ENCODE data around the gene CRYBG3.
A peak's percentile ranks its signal among the peaks of the same experiment; 100 is the strongest.
"Not testable (repeated sequence)": the region's sequence is repeated elsewhere in the genome, so short reads cannot be mapped to it uniquely, and the experiment has no call there.

Gene CRYBG3

DNA sequence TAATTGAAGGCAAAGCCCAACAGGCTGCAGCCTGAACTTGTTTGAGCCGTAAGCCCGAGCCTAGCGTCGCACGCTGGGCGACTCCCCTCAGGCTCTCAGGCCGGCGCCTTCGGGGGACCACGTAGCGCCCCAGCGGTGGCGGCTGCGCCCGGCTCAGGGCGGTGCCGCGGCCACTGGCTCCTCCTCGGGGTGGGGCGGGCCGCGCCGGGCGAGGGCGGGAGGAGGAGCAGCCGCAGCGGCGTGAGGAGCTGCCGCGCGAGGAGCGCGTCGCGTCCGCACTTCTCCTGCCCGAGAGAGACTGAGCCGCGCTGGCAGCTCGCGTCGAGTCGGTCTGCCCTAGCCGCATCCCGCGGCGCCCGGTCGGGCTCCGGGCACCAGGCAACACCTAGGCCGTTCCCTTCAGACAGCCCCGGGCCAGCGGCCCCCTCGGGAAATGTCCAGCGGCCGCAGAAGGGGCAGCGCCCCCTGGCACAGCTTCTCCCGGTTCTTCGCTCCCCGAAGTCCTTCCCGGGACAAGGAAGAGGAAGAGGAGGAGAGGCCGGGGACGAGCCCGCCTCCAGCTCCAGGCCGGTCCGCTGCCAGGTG lies at the start of gene CRYBG3:
TSS of gene CRYBG3 (plus strand) at position 238 of the 585 bp plus-strand sequence. CDS start at position 434, 196 bp downstream.
- DNase-seq (ENCODE audit: low read depth): peak; percentile 50

GRCh38 chr3:97772926-97773325 lies 48.9 kb upstream of the CRYBG3 start:
- DNase-seq (ENCODE audit: low read depth): no peak

DNA sequence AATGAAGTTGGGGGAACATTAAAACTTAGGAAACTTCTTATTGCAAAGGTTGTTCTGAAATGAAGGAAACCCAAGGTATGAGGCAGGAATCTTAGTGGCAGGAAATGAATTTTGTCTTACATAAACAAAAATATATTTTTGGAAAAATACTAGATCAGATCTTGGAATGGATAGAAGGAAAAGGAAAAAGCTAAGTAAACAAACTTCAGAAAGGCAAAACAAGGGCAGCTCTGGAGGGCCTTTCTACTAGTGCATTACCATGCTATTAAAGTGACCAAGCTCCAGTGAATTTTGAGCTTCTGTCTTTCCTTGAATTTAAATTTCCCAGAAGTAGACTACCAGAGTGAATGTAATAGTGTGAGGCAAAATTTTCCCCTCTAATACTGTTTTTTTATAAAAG lies 43.7 kb upstream of the CRYBG3 start:
- no peak for DNase-seq (ENCODE audit: low read depth)

DNA sequence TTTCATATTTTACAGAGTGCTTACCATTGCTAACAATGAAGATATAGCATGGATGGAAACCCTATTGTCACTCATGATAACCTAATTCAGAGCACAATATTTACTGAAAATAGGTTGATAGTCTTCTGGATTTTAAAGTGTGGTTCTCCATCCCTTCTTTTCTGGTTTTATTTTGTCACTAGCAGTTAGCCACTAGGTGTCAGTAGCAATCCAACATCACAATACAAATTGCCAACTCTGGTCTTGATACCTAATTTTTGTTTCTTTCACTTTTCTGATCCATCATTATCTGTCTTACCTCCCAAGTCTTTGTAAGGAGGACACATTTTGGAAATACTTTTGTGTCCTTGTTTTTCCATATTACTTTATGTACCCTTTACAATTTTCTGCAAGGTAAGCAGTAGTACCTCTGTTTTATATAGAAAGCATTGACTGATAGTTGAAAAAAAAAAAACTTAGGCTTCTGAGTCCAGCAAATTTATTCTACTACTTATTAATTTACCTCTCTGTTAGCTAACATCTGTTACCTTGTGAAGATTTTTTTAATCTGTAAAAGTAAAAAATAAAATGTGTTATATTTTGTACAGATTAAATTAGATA lies 28.3 kb upstream of the CRYBG3 start:
- DNase-seq (ENCODE audit: low read depth): no peak

DNA sequence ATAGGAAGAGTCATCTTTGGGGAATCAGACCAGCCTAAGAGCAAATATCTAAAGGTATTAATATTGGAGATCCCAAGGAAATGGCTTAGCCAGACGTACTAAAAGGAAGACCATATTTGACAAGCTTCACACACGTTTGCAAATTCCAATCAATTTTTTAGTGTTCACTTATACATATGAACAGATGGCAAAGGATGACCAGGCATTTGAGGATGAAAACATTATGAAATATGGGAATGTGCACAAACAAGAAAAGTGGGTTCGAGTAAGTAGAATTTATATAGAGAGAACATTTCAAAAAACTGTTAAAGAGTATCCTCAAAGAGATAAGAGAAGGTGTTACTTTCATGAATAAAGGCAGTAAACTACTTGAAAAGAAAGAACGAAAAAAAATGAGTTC lies 25.9 kb upstream of the CRYBG3 start:
- DNase-seq (ENCODE audit: low read depth): no peak

- DNase-seq (ENCODE audit: low read depth): no peak
These were observed 17.3 kb upstream of the CRYBG3 start for GRCh38 chr3:97804471-97804870.

DNA sequence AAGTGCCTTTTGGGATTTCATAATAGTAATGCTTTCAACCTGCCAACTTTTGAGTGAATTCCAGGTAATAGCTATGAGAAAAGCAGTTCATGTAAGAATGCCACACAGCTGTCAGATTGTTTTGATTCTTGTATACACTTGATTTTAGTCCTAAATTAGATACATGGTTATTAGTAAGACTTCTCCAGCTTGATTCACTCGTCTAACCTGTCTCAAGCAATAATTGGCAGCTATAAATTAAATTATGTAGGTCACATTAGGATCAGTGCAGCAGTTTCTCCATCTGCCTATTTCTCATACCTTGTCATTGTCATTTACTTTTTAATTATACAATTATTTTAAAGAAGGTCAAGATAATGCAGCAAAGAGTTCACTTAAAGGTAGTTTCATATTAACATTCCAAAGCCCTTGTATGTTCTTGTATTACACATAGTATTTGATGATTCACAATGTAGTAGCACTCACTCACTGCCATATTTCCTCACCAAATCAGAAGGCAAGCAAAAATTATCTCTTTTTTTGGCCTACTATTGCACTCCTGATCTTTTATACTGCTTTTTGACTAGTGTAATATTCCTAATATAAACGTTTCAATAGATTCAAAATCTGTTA lies 10.9 kb upstream of the CRYBG3 start:
- DNase-seq (ENCODE audit: low read depth): no peak

- no peak for DNase-seq (ENCODE audit: low read depth)
These were observed 6.5 kb upstream of the CRYBG3 start for GRCh38 chr3:97815149-97815917.

- DNase-seq (ENCODE audit: low read depth): no peak
These were observed 5.0 kb upstream of the CRYBG3 start for GRCh38 chr3:97816811-97817210.

DNA sequence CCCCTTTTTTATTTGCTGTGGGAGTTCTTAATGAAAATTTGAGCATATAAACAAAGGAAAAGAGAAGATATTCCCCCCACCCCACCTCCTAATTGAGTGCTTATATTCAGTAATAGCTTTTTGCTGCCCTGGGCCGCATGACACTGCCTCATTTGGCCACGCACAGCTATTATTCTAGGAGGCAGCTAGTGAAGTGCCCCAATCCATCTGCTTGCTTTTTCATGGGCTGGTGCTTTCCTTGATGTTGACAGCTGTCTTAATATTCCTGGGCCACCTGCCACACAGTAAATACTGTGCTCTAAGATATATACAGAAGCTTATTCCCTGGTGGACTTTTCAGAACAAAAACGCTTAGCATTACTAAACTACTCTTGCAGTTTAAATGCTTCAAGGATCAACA lies 3.8 kb upstream of the CRYBG3 start:
- no peak for DNase-seq (ENCODE audit: low read depth)

DNA sequence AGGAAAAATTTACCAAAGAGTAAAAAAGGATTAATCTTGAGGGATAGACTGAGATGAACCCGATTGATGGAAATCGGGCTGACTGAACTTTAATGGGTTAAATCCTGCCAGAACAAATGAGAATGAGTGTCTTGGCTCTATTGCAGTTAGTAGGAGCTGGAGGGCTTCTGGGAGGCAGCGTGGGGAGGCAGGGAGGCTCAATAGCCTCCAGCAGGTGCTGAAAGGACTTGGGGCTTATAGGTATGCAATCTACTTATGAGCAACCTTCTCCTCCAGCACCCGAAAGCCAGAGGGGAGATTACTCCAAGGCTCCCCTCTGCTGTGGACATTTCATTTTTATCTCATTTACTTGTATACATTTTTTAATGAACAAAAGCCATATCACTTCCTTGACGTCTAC lies 1.0 kb upstream of the CRYBG3 start:
- DNase-seq (ENCODE audit: low read depth): no peak

DNA sequence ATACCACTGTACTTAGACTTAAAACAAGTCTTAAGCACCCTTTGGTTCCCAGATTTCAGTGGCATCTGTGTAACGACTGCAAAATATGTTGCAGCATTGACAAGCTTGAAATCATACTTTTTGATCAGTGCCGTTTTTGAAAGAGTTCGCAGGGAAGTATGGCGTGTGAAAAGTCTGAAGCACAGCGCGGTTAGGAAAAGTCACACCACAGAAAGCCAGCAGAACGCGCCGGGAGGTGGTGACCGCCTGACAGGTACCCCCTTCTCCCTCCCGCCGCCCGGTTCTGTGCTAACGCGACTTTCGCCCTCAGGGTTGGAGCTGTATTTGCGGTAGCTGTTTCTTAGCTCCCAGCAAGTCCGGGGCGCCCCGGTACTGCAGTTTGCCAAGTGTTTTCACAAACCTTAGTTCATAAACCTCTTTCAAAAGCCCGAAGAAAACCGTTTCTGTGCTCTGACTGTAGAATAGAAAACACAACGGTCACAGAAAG lies 481 bp upstream of the CRYBG3 start:
- DNase-seq (ENCODE audit: low read depth): no peak

DNA sequence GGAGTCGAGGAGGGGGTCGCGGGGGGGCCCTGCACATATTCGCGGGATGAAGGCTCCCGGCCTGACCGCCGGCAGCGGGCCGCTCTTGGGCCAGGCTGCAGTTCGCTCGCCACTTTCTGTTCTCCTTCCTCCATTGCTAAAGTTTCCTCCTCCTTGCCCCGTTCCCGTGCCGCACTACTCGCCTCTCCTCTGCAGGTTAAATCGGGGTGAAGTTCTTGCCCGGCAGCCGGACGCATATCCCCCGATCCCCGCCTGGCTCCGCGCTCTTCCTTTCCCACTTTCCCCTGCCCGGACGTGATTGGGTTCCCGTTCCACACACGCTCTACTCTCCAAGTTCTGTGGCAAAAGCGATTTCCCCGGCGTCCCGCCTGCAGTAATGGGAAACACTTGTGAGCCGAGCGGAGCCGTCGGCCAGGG lies 556 bp downstream of the CRYBG3 start:
- DNase-seq (ENCODE audit: low read depth): no peak

DNA sequence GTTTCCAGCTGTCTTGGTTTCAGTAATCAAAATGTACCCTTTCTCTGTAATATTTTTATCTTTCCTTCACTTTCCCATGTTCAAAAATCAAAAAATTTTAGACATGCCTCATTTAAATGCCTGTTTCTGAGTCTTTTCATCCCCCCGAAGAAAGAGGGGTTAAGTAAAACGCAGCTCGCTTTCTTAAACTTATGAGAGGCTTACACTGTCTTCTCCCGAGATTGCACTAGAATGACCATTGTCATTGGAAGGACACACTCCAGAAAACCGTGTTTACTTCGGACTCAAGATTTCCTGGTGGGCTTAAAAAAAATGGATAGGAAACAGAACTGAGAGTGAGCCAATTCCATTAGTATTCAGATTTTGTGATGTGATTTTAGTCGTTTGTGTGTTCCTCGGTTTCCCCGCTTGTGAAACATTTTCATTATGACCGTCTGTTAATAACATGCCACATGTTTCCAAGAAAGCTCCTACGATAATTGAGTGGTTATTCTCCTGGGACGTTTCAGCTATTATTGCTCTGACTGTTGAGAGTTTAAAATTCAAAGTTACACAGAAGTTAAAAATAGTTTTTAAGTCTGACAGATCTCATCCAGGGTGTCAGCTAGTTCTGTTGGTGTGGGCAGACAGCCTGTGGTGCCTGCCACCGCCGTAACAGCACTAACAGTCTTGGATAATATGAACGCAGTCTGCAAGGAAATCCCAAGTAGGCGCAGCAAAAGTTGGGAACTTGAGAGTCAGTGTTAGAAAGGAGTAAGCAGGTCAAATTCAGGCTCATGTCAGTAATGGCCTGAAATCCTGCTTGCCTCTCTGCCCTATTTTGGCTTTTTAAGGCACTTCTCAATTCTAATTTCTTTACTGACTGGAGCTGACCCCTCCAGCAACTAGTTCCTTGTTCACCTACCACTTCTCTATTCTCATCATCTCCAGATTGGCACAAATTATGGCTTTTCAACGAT lies 1.5 kb downstream of the CRYBG3 start:
- DNase-seq (ENCODE audit: low read depth): no peak

DNA sequence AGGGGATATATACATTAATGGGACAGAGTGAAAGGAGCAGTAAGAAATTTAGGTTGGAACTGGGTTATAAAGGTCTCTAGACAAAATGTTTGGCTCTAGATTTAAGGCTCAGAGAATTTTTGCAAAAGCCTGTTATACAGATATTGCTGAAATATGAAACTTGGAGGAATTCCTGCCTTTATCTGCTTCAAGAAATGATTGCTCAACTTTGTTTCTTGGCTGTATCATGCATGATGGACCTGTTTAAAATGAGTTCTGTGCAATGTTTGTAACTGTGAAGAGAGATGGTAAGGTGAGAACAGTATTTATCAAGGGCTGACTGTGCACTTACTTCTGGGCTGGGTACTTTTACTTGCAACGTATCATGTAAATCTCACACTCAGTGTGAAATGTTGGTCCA lies 3.3 kb downstream of the CRYBG3 start:
- no peak for DNase-seq (ENCODE audit: low read depth)

DNA sequence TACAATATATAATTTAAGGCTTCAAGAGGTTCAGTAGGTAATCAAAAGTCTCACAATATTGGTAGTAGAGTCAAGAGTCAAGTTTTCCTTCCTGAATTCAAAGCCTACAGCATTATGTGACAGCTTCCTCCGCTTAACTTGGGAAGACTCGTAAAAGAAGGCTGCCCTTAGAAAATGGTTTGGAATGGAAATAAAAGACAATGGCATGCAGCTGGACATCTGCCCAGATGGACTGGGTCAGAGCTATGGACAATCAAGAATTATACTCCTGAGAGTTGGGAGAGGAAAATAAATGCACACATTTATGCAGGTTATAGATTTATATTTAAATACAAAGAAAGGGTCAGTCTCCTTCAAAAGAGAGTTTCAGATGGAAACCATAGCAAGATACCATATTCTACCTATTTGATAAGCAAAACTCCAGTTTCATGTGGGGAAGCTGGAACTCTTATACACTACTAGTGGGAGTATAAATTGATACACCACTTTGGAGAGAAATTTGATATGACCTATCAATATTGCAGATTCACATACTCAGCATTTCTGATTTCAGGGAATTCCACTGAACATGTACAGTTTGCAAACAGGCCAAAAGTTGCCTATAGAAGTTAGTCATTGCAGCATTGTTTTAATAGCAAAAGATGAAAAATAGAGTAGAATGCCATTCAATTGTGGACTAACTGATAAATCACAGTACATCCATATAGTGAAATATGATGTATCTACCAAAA lies 6.1 kb downstream of the CRYBG3 start:
- no peak for DNase-seq (ENCODE audit: low read depth)

- DNase-seq (ENCODE audit: low read depth): no peak
These were observed 7.4 kb downstream of the CRYBG3 start for GRCh38 chr3:97829198-97829597.

GRCh38 chr3:97830638-97831037 lies 8.8 kb downstream of the CRYBG3 start:
- DNase-seq (ENCODE audit: low read depth): no peak

- DNase-seq (ENCODE audit: low read depth): no peak
These were observed 9.3 kb downstream of the CRYBG3 start for GRCh38 chr3:97831140-97831539.

DNA sequence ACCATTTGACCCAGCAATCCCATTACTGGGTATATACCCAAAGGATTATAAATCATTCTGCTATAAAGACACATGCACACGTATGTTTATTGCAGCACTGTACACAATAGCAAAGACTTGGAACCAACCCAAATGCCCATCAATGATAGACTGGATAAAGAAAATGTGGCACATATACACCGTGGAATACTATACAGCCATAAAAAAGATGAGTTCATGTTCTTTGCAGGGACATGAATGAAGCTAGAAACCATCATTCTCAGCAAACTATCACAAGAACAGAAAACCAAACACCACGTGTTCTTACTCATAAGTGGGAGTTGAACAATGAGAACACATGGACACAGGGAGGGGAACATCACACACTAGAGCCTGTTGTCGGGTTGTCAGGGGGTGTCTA lies 11.4 kb downstream of the CRYBG3 start:
- not testable (repeated sequence) for DNase-seq (ENCODE audit: low read depth)

GRCh38 chr3:97835761-97836160 lies 13.9 kb downstream of the CRYBG3 start:
- no peak for DNase-seq (ENCODE audit: low read depth)
